Upper lobe of left lung (tissue), 6 donors: Measurements from ENCODE around the gene FOXJ1. TPM values are rescaled to one million over a fixed set of nuclear protein-coding genes. Genes with fewer than 3 reads are reported as not detected.

Experiments used
- ATAC-seq, 2 donors: fragments of 200-7000 bp; cut with Tn5 transposase; one replicate each; pipeline ENCODE4 v1.9.1; 2022; ENCODE audit warnings: mild to moderate bottlenecking in 2 of 2, moderate library complexity in 2 of 2; ENCODE audit not compliant: low FRiP score in 2 of 2
- DNase-seq, 2 donors: peaks; one replicate each; pipeline ENCODE4 v3.0.0-alpha.2; 2019 to 2020
- H3K27ac ChIP-seq, 4 donors: fragments of 200-600 bp; sonication (generic); one replicate each; pipeline ENCODE4 v1.5.1; 2016 to 2019
- H3K27me3 ChIP-seq, 4 donors: fragments of 200-600 bp; sonication (generic); one replicate each; pipeline ENCODE4 v1.5.1; 2017 to 2019
- H3K36me3 ChIP-seq, 4 donors: fragments of 200-600 bp; sonication (generic); one replicate each; pipeline ENCODE4 v1.5.1; 2016 to 2019
- H3K4me1 ChIP-seq, 4 donors: fragments of 200-600 bp; sonication (generic); one replicate each; pipeline ENCODE4 v1.5.1; 2018 to 2019
- H3K4me3 ChIP-seq, 4 donors: fragments of 200-600 bp; sonication (generic); one replicate each; pipeline ENCODE4 v1.5.1; 2017 to 2019; ENCODE audit warnings: mild to moderate bottlenecking in 2 of 4, moderate library complexity in 1 of 4
- H3K9me3 ChIP-seq, 4 donors: fragments of 200-600 bp; sonication (generic); one replicate each; pipeline ENCODE4 v1.5.1; 2018 to 2019
- EP300 ChIP-seq, 4 donors: sonication (generic); formaldehyde crosslinking; IDR thresholded peaks; one replicate each; pipeline ENCODE4 v1.5.1; 2017; ENCODE audit warnings: antibody characterized with exemption in 4 of 4, control low read depth in 2 of 4
- POLR2A ChIP-seq, 4 donors: fragments of 450-650 bp; IDR thresholded peaks; one replicate each; pipeline ENCODE4 v1.5.1; 2016 to 2017; ENCODE audit warnings: antibody characterized with exemption in 4 of 4, mild to moderate bottlenecking in 2 of 4
- POLR2AphosphoS5 ChIP-seq, 2 donors: sonication (generic); formaldehyde crosslinking; IDR thresholded peaks; one replicate each; pipeline ENCODE4 v1.5.1; 2017; ENCODE audit warnings: antibody characterized with exemption in 2 of 2
- whole genome bisulfite sequencing, 2 donors: methylation state at CpG; one replicate each; pipeline ENCODE4 v1.1.5; 2017 to 2018; 5-methylcytosine and 5-hydroxymethylcytosine counted together
- total RNA-seq, 6 donors: library from RNA; depleted of rRNA in 4 of 6; stranded (reverse); fragments of >200 nt in 4 of 6; gene quantifications; one replicate each; pipeline versions ENCODE4 v1.1.0 to v1.2.1, GENCODE V29; 2016 to 2021
- TF ChIP-seq, protein P1 (sequence below), 6 experiments: fragments of 450-650 bp in 4 of 6; fragments of 200-600 bp in 2 of 6; sonication (generic) in 2 of 6; IDR thresholded peaks; one replicate each; pipeline ENCODE4 v1.5.1; 2016 to 2019; ENCODE audit warnings: antibody characterized with exemption in 6 of 6
- donor health status: DM: no; HTN: no; CAD: no; lungs with moderate emphysema.
- donor health status: DM: no; HTN: yes; CAD: no; lungs with severe emphysema.

FOXJ1 gene
- total RNA-seq, 6 donors from 2014 or later, result 3.3 to 86.6 (median 32.2) TPM

DNA sequence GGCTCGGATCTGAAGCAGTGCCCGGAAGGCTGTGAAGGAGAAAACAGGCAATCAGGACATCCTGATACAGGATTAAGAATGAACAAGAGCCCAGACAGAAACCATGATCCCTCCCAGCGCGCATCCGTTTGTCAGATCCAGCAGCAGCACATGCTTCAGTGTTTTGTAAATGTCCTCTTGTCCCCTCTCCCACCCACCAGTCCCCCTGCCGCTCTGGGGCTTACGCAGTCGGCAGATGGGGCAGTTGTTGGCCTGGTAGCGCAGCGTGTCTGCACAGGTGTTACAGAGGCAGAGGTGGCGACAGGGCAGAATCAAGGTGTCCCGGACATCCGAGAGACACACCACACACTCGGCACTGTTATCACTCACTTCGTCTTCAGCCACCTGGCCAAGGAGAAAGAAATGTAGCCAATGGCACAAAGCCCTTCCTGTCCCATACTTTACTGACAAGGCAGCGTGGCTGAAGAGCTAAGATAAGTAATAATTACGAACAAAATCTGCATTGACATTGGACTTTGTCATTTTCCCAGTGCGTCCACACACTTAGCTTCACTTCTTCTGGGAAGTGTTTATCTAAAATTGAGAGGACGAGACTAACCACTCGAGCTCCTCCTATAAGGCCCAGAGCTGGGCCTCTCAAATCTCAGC lies 20.7 kb upstream of the FOXJ1 start:
- no peak overlapping the region for H3K27ac ChIP-seq
- no peak for ATAC-seq
- peak in 1 of 2 donors; percentile 40 for DNase-seq
- H3K4me3 ChIP-seq, result no peak overlapping the region
- no peaks in the 10 kb centered on the region for H3K9me3 ChIP-seq
- WGBS, 2 donors, result 82 to 85% methylated on average over 20 of the region's 20 CpGs
- H3K36me3 ChIP-seq, result no peaks in the 10 kb centered on the region
- H3K4me1 ChIP-seq, result no peaks in the 10 kb centered on the region
- TF ChIP-seq POLR2AphosphoS5 (IDR thresholded peaks at IDR 0.05) (no peak), EP300 (IDR thresholded peaks at IDR 0.05) (no peak), POLR2A (IDR thresholded peaks at IDR 0.05) (no peak)
- TF ChIP-seq, protein P1, sequence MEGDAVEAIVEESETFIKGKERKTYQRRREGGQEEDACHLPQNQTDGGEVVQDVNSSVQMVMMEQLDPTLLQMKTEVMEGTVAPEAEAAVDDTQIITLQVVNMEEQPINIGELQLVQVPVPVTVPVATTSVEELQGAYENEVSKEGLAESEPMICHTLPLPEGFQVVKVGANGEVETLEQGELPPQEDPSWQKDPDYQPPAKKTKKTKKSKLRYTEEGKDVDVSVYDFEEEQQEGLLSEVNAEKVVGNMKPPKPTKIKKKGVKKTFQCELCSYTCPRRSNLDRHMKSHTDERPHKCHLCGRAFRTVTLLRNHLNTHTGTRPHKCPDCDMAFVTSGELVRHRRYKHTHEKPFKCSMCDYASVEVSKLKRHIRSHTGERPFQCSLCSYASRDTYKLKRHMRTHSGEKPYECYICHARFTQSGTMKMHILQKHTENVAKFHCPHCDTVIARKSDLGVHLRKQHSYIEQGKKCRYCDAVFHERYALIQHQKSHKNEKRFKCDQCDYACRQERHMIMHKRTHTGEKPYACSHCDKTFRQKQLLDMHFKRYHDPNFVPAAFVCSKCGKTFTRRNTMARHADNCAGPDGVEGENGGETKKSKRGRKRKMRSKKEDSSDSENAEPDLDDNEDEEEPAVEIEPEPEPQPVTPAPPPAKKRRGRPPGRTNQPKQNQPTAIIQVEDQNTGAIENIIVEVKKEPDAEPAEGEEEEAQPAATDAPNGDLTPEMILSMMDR (IDR thresholded peaks at IDR 0.05), result no peak
- no peaks in the 10 kb centered on the region for H3K27me3 ChIP-seq

DNA sequence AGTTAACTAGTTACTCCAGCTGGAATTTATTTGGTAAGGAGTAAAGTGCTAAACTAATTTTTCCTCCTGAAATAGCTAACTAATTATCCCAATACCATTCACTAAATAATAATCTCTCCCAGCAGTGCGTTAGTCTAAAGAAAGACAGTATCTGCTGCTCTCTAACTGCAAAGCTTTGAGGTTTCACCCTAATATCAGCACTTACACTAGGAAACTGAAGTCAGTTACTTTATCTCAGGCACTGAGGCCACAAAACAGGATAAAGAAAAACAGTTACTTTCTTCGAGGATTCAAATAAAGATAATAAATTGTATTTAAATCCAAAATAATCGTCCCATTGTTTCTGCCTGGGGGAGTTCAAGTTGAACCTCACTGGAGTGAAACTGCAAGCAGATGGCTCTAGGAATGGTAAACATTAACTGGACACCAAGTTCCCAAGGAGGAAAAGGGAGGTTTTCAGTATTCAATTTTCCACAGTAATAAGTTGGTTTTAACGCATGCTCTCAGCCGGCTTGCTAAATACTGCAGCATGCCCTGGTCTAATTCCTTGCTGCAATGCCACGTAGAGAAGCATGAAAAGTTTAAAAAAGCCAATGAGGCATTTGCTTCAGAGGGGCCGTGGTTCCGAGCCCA lies 20.0 kb upstream of the FOXJ1 start:
- TF ChIP-seq, protein P1 (IDR thresholded peaks at IDR 0.05), result no peak
- TF ChIP-seq POLR2A (IDR thresholded peaks at IDR 0.05) (no peak), POLR2AphosphoS5 (IDR thresholded peaks at IDR 0.05) (no peak), EP300 (IDR thresholded peaks at IDR 0.05) (no peak)
- Histone ChIP-seq H3K9me3 (no peaks in the 10 kb centered on the region), H3K4me1 (no peaks in the 10 kb centered on the region), H3K4me3 (no peak overlapping the region), H3K36me3 (no peaks in the 10 kb centered on the region), H3K27me3 (no peaks in the 10 kb centered on the region), H3K27ac (no peak overlapping the region)
- ATAC-seq (no peak), DNase-seq (no peak)
- 76 to 81% methylated on average over 8 of the region's 8 CpGs for WGBS, 2 donors

DNA sequence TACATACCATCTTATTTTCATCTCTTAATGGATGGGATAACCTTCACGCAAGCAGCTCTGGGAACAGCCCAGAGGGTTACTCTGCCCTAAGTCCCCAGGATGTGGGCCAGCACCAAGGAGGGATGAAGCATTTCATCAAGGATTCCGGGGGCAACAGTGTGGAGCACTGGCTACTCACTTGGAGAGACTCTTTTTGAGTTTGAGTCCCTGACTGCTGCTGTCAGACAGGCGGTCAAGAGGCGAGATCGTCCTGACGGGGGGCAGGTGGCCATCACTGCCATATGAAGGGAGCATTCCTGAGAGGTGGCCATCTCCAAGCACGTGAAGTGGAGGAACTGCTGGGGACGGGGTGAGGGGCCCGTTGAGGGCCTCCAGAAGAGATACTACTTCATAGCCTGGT lies 18.1 kb upstream of the FOXJ1 start:
- TF ChIP-seq POLR2AphosphoS5 (IDR thresholded peaks at IDR 0.05), result no peak
- TF ChIP-seq, protein P1 (IDR thresholded peaks at IDR 0.05), result no peak
- no peaks in the 10 kb centered on the region for H3K9me3 ChIP-seq
- 90 to 96% methylated on average over 9 of the region's 9 CpGs for WGBS, 2 donors
- H3K27ac ChIP-seq, result no peak overlapping the region
- no peaks in the 10 kb centered on the region for H3K27me3 ChIP-seq
- no peaks in the 10 kb centered on the region for H3K36me3 ChIP-seq
- H3K4me3 ChIP-seq, result no peak overlapping the region
- ATAC-seq, result no peak
- no peaks in the 10 kb centered on the region for H3K4me1 ChIP-seq
- DNase-seq, result no peak

DNA sequence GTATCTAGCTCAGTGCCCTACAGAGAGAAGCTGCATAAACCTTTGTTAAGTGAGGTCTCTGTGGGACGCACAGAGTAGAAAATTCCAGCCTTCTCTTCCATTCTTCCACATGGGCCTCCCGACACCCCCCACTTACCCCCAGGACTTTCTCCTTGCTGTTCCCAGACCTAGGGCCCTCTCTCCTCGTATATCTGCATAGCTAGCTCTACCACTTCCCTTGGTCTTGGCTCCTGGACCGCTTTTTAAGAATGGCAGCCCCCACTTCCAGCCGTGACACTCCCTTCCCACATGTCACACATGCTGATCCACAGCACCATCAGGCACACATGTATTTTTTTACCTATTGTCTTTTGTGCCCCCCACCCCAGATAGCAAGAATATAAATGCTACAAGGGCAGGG lies 16.7 kb upstream of the FOXJ1 start:
- no peak for TF ChIP-seq POLR2AphosphoS5 (IDR thresholded peaks at IDR 0.05)
- TF ChIP-seq, protein P1 (IDR thresholded peaks at IDR 0.05), result no peak
- no peak for TF ChIP-seq EP300 (IDR thresholded peaks at IDR 0.05)
- no peak for TF ChIP-seq POLR2A (IDR thresholded peaks at IDR 0.05)
- Histone ChIP-seq H3K4me3 (no peak overlapping the region), H3K9me3 (no peaks in the 10 kb centered on the region), H3K4me1 (no peaks in the 10 kb centered on the region), H3K27ac (no peak overlapping the region), H3K36me3 (no peaks in the 10 kb centered on the region), H3K27me3 (no peaks in the 10 kb centered on the region)
- DNase-seq (no peak), ATAC-seq (no peak)
- 84 to 93% methylated on average over 5 of the region's 5 CpGs for WGBS, 2 donors

DNA sequence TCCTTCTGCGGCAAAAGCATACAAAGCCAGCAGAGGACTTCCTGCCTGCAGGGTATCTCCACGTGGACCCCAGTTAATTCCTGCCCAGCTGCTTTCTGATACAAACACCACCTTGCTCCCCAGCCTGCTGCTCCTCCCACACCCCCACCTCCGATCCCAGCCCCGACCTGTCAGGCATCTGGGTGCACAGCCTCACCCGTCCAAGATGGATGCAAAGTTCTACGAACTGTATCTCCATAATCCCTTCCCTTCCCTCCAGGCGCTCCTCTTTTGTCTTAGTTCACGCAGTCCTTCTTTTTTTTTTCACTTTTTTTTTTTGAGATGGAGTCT lies 15.6 kb upstream of the FOXJ1 start:
- Histone ChIP-seq H3K27me3 (no peaks in the 10 kb centered on the region), H3K9me3 (no peaks in the 10 kb centered on the region), H3K36me3 (no peaks in the 10 kb centered on the region), H3K27ac (no peak overlapping the region), H3K4me1 (no peaks in the 10 kb centered on the region), H3K4me3 (no peak overlapping the region)
- TF ChIP-seq, protein P1 (IDR thresholded peaks at IDR 0.05), result no peak
- no peak for TF ChIP-seq EP300 (IDR thresholded peaks at IDR 0.05)
- TF ChIP-seq POLR2AphosphoS5 (IDR thresholded peaks at IDR 0.05), result no peak
- no peak for TF ChIP-seq POLR2A (IDR thresholded peaks at IDR 0.05)
- WGBS, 2 donors, result 84 to 88% methylated on average over 7 to 8 of the region's 8 CpGs
- ATAC-seq (no peak), DNase-seq (no peak)
